ENCODE results near the gene IPO5. TPM values are rescaled to one million over a fixed set of nuclear protein-coding genes. Genes with fewer than 3 reads are reported as not detected.
A peak's percentile ranks its signal among the peaks of the same experiment; 100 is the strongest.

IPO5 gene
- total RNA-seq, 1 donor from 2014 or later, result 88.6 TPM

- no peak overlapping the region for H3K27ac ChIP-seq
- no peaks in the 10 kb centered on the region for H3K27me3 ChIP-seq
- no peak for DNase-seq
- H3K9me3 ChIP-seq, result no peaks in the 10 kb centered on the region
- TF ChIP-seq, protein P1, sequence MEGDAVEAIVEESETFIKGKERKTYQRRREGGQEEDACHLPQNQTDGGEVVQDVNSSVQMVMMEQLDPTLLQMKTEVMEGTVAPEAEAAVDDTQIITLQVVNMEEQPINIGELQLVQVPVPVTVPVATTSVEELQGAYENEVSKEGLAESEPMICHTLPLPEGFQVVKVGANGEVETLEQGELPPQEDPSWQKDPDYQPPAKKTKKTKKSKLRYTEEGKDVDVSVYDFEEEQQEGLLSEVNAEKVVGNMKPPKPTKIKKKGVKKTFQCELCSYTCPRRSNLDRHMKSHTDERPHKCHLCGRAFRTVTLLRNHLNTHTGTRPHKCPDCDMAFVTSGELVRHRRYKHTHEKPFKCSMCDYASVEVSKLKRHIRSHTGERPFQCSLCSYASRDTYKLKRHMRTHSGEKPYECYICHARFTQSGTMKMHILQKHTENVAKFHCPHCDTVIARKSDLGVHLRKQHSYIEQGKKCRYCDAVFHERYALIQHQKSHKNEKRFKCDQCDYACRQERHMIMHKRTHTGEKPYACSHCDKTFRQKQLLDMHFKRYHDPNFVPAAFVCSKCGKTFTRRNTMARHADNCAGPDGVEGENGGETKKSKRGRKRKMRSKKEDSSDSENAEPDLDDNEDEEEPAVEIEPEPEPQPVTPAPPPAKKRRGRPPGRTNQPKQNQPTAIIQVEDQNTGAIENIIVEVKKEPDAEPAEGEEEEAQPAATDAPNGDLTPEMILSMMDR (IDR thresholded peaks at IDR 0.05), result no peak
- no peak overlapping the region for H3K4me3 ChIP-seq
- H3K36me3 ChIP-seq, result no peaks in the 10 kb centered on the region
- peaks cover 6% of the 10 kb centered on the region for H3K4me1 ChIP-seq
- intact Hi-C loops (cut with DNase I), result no loop called here
- ATAC-seq, result no peak
Observed at GRCh38 chr13:97971519-97971918, 18.0 kb downstream of the IPO5 start.

DNA sequence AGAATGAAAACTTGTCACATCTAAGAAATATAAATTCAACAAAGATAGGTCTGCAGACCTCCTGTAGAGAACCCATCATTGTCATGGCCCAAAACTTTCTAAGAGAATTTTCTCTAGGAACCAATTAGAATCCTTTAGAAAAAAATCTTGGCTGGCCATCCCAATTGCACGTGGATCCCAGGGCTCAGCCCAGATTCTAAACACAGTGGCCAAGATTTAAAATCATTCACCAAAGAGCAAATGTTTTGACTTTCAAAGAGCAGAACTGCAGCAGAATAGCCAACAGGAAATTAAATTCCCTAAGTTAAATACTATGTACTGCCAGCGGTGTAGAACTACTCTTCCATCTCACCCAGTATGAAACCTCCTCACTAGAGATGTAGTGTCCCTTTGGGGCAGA, 21.3 kb downstream of the IPO5 start:
- peaks cover 19% of the 10 kb centered on the region for H3K4me1 ChIP-seq
- no peak overlapping the region for H3K27ac ChIP-seq
- no peaks in the 10 kb centered on the region for H3K36me3 ChIP-seq
- TF ChIP-seq, protein P1 (IDR thresholded peaks at IDR 0.05), result no peak
- no peaks in the 10 kb centered on the region for H3K9me3 ChIP-seq
- H3K4me3 ChIP-seq, result no peak overlapping the region
- intact Hi-C loops (cut with DNase I), result no loop called here
- H3K27me3 ChIP-seq, result no peaks in the 10 kb centered on the region
- DNase-seq (no peak), ATAC-seq (no peak)

DNA sequence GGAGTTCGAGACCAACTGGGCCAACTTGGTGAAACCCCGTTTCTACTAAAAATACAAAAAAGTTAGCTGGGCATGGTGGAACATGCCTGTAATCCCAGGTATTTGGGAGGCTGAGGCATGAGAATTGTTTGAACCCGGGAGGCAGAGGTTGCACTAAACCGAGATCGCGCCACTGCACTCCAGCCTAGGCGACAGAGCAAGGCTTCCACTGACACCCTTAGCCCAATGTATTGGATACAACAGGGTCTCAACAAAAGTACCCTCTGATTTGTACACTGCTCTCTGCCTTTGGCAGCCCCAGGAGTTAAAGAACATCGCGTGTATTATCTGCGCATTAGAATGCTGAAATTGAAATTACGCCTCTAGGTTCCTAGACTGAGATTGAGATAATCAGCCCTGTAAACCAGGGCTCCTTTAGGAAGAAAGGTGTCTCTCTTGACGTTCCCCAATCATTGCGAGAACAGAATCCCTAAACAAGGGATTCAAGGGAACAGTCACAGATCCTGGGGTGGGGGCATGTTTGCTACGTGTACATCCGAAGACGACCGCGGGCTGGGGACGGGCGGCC, 21.9 kb downstream of the IPO5 start:
- intact Hi-C loops (cut with DNase I), result no loop called here
- Histone ChIP-seq H3K36me3 (no peaks in the 10 kb centered on the region), H3K9me3 (no peaks in the 10 kb centered on the region), H3K27ac (peak overlapping the region; percentile 92), H3K4me1 (peaks cover 19% of the 10 kb centered on the region), H3K4me3 (peak overlapping the region; percentile 73), H3K27me3 (no peaks in the 10 kb centered on the region)
- no peak for ATAC-seq
- no peak for DNase-seq
- TF ChIP-seq, protein P1 (IDR thresholded peaks at IDR 0.05), result no peak

- Histone ChIP-seq H3K27me3 (no peaks in the 10 kb centered on the region), H3K4me3 (peak overlapping the region; percentile 83), H3K36me3 (no peaks in the 10 kb centered on the region), H3K9me3 (no peaks in the 10 kb centered on the region), H3K27ac (peak overlapping the region; percentile 92), H3K4me1 (peaks cover 19% of the 10 kb centered on the region)
- intact Hi-C loops (cut with DNase I), result no loop called here
- peak; percentile 99 for ATAC-seq
- peak; percentile 96 for DNase-seq
- TF ChIP-seq, protein P1 (IDR thresholded peaks at IDR 0.05), result no peak
Observed at GRCh38 chr13:97975848-97976609, 22.6 kb downstream of the IPO5 start.

- DNase-seq (peak; percentile 77), ATAC-seq (peak; percentile 49)
- Histone ChIP-seq H3K4me1 (peaks cover 19% of the 10 kb centered on the region), H3K4me3 (peak overlapping the region; percentile 83), H3K27ac (peak overlapping the region; percentile 80), H3K36me3 (no peaks in the 10 kb centered on the region), H3K27me3 (no peaks in the 10 kb centered on the region), H3K9me3 (no peaks in the 10 kb centered on the region)
- intact Hi-C loops (cut with DNase I), result no loop called here
- TF ChIP-seq, protein P1 (IDR thresholded peaks at IDR 0.05), result no peak
Observed at GRCh38 chr13:97976610-97977521, 23.4 kb downstream of the IPO5 start.

Data from upper lobe of right lung (tissue), 1 donor.